ENCODE data around the gene PGS1.

Gene PGS1

DNA sequence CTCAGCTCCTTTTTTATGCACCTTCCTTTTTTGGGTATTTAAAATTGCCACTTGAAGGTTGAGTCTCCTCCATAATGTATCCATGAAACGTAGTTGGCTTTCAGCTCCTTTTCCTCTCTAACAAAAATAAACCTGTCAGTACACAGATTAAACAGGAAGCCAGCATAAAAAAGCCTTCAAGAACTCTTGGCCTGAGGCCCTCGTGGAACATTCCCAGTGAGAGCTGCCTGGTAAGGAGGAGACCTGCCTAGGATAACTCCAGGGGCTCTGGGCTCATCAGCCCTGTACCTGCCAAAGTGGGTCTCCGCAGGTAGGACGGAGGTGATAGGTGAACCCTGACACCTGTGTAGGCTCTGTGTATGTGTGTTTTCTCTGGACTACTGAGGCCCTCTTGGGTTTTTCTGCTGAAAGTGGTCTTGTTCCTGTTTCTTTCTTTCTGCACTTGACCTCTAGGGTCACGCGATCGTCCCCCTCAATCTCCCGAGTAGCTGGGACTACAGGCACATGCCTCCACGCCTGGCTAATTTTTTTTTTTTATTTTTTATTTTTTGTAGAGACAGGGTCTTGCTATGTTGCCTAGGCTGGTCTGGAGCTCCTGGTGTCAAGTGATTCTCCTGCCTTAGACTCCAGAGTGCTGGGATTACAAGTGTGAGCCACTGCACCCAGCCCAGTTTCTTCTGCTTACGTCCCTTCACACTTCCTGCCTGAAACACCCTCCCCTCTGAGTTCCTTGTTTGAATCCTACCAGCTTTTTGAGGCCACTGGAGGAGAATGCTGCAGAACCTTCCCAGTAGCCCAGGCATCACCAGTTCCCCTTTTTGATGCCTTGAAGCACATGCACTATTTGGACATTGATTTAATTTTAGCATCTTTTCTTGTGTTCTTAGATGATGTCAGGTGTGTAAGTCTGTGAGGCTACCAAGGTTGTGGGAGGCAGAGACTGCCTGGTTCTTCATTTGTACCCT, 9.8 kb downstream of the PGS1 start:
- FAIRE-seq = no peak

- no peak for FAIRE-seq
These were observed 12.0 kb downstream of the PGS1 start for GRCh38 chr17:78390241-78391050.

GRCh38 chr17:78391051-78391431, 12.6 kb downstream of the PGS1 start:
- no peak for FAIRE-seq

GRCh38 chr17:78391843-78392242, 13.4 kb downstream of the PGS1 start:
- FAIRE-seq = no peak

DNA sequence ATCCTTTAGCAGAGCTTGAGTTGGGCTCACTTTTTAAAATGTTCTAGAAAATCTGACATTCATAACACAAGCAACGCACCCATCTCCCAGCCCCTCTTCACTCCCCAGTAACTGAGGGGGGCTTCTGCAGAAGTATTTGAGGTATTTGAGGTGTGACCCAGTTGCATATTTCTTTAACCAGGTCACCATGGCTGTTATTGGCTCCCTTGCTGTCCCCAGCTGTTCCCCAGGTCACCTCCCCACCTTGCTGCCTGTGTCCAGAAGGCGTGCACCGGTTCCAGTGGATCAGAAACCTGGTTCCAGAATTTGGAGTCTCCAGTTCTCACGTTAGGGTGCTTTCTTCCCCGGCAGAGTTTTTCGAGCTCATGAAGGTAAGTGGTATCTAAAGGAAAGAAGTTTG, 13.8 kb downstream of the PGS1 start:
- no peak for FAIRE-seq

- FAIRE-seq = no peak
These were observed 15.1 kb downstream of the PGS1 start for GRCh38 chr17:78393575-78393974.

DNA sequence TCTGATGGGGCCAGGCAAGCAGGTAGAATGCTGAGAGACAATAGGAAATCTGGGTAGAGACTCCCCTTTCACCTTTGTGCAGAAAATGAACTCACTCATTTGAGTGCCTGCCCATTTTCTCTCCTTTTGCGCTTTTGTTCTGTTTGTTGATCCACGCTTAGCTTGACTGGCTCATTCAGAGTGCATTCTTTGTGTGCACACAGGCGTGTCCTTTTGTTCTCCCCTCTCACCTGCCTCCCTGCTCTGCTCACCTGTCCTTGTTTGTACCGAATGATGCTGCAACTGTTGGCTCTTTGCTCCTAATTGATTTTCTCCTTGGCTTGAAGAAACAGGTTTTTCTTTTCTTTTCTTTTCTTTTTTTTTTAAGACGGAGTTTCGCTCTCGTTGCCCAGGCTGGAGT, 15.8 kb downstream of the PGS1 start:
- no peak for FAIRE-seq

- no peak for FAIRE-seq
These were observed 16.7 kb downstream of the PGS1 start for GRCh38 chr17:78395155-78395554.

GRCh38 chr17:78396441-78397337, 18.2 kb downstream of the PGS1 start:
- FAIRE-seq = no peak

GRCh38 chr17:78397681-78398101, 19.2 kb downstream of the PGS1 start:
- FAIRE-seq = no peak

DNA sequence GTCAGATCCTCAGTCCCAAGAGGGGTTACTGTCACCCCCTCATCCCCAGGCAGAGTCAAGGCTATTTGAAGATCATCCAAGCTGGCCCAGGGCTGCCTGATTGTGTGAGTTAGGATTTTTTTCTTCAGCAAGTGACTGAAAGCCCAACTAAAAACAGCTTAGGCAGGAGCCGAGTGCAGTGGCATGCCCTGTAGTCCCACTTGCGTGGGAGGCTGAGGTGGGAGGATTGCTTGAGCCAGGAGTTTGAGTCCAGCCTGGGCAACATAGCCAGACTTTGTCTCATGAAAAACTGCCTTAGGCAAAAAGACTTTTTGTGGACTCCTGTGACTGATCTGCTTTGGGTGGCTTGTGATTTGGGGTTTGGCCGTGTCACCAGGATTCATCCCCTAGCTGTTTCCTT, 19.9 kb downstream of the PGS1 start:
- no peak for FAIRE-seq

GRCh38 chr17:78399028-78399692, 20.7 kb downstream of the PGS1 start:
- FAIRE-seq = no peak

DNA sequence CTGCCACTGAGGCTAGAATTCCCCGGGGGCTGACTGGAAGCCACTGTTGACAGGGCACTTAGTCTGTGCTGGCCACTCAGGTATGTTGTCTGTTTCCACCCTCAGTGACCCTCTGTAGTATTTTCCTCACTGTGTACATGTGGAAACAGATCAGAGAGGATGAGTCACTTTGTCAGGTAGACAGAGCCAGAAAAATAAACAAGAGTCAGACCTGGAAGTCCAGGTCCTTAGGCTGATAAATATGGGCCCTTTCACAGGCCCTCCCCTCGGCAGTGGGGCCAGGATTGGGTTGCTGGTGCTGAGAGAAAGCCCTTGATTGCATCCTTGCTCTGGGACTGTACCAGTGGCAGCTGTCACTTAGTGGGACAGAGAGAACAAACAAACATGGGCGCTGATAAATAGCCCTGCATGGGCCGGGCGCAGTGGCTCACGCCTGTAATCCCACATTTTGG, 21.3 kb downstream of the PGS1 start:
- no peak for FAIRE-seq

- FAIRE-seq = no peak
These were observed 22.3 kb downstream of the PGS1 start for GRCh38 chr17:78400581-78401240.

- no peak for FAIRE-seq
These were observed 22.8 kb downstream of the PGS1 start for GRCh38 chr17:78401246-78401645.

DNA sequence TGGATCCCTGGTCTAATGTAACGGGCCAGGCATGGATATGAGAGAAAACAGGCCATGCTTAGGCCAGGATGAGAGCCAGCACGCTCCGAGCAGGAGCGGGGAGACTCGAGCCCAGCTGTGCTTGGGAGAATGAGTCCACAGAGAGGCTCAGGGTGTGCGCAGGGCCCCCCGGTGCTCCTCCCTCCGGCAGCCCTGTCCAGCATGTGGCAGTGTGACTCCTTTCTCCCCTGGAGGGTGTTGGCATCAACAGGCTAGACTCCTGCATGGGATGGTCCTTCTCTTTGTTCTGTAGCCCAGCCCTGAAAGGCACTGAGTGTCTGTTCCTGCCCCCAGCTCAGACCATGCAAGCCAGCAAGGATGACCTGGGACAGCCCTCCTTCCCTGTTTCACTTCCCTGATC, 23.4 kb downstream of the PGS1 start:
- FAIRE-seq = no peak

- FAIRE-seq = no peak
These were observed 25.4 kb downstream of the PGS1 start for GRCh38 chr17:78403822-78404221.

DNA sequence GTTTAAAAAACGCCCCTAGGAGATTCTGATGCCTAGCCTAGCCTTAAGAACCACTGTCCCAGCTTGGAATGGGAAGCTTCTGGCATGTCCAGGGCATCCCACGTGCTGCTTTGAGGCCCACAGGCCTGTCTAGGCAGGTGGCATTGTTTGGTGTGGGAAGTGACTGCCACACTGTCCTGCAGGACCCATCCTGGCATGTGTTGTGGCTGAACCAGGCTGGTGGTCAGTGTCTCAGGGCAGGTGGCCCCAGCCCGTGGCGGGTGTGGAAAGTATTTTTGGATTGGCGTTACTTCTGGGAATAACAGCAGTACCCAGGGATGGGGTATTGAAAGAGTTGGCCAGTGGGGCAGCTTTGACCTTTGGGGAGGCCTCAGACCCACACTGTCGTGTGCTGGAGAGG, 27.9 kb downstream of the PGS1 start:
- FAIRE-seq = no peak

DNA sequence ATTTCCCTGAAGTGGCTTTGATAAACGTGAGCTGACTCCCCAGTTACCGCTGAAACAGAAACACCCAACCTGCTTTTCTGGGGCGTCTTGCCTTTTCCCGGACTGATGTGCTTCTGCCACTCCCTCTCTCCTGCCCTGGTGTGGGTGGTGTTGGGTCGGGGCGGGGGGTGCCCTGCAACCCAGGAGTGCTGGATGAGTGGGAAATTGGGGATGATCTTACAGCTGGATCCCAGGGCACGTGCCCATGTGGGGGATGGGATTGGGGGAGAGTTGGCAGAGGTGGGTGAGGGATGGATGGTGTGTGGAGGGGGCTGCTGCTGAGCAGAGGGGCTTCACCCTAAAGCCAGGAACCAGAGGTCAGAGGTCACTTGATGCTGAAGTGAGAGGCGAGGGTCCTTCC, 28.5 kb downstream of the PGS1 start:
- no peak for FAIRE-seq

- FAIRE-seq = no peak
These were observed 29.0 kb downstream of the PGS1 start for GRCh38 chr17:78407387-78408000.

DNA sequence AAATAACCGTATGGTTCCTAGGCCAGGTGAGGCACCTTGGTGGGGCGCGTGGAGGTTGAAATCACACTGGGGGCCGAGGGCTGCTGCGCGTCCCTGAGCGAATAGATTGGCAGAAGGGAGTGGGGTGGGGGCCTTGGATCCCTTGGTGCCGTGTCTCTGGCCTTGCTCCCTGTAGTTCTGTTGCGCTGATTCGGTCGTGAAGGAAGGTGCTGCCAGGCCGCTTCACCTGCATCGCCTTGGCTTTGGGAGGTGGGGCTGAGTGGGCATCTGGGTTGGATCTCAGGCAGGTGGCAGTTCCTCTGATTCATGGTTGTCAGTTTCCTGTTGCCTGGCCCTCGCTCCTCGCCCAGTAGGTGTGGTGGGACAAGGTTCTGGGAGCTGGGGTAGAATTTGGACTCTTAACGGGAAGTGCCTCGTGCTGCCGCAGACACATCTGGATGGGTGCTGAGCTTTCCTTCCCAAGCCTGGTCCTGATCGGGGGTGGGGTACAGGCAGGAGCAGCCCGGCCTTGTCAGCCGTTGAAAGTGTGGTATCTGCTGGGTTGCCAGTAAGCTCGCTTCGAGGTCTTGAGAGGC, 30.1 kb downstream of the PGS1 start:
- no peak for FAIRE-seq
